Epithelial cell of proximal tubule (primary cell): ENCODE data around the gene KCNA1. TPM values are rescaled to one million over a fixed set of nuclear protein-coding genes. Genes with fewer than 3 reads are reported as not detected.
"Not testable (repeated sequence)": the region's sequence is repeated elsewhere in the genome, so short reads cannot be mapped to it uniquely, and the experiment has no call there.

Experiments used
- DNase-seq: peaks from one replicate; pipeline ENCODE4 v3.0.0-alpha.2; 2011; ENCODE audit warnings: low read depth
- H3K4me3 ChIP-seq: 2 replicates; pipeline ENCODE4 v1.5.1; 2011; ENCODE audit warnings: low read depth, mild to moderate bottlenecking, low read length
- CTCF ChIP-seq: conservative IDR thresholded peaks from 2 replicates; pipeline ENCODE4 v1.5.1; 2012; ENCODE audit warnings: low read depth, mild to moderate bottlenecking, low read length
- total RNA-seq: library from RNA; depleted of rRNA; stranded (reverse); fragments of >200 nt; gene quantifications from 2 replicates; pipeline ENCODE4 v1.2.3, GENCODE V29; 2015

The KCNA1 gene
- total RNA-seq, 1 donor from 2014 or later = not detected

GRCh38 chr12:4870423-4870822 lies 39.3 kb upstream of the KCNA1 start:
- no peak for TF ChIP-seq CTCF
- no peak for DNase-seq
- no peak overlapping the region for H3K4me3 ChIP-seq

GRCh38 chr12:4871514-4871913 lies 38.2 kb upstream of the KCNA1 start:
- no peak for TF ChIP-seq CTCF
- no peak for DNase-seq
- H3K4me3 ChIP-seq = no peak overlapping the region

- H3K4me3 ChIP-seq = no peak overlapping the region
- TF ChIP-seq CTCF = no peak
- no peak for DNase-seq
Observed at GRCh38 chr12:4873947-4874346, 35.8 kb upstream of the KCNA1 start.

GRCh38 chr12:4874671-4875070 lies 35.0 kb upstream of the KCNA1 start:
- DNase-seq = no peak
- no peak for TF ChIP-seq CTCF
- no peak overlapping the region for H3K4me3 ChIP-seq

- not testable (repeated sequence) for H3K4me3 ChIP-seq, DNase-seq
Observed at GRCh38 chr12:4879481-4879880, 30.2 kb upstream of the KCNA1 start.

GRCh38 chr12:4881266-4882064 lies 28.2 kb upstream of the KCNA1 start:
- TF ChIP-seq CTCF = no peak
- H3K4me3 ChIP-seq = no peak overlapping the region
- DNase-seq = no peak

- no peak for DNase-seq
- no peak for TF ChIP-seq CTCF
- H3K4me3 ChIP-seq = no peak overlapping the region
Observed at GRCh38 chr12:4891866-4892265, 17.8 kb upstream of the KCNA1 start.
